ENCODE results near the gene EMP2. TPM values are rescaled to one million over a fixed set of nuclear protein-coding genes. Genes with fewer than 3 reads are reported as not detected.

EMP2 gene
- total RNA-seq, 4 donors from 2014 or later, result 34.7 to 53.5 (median 39.6) TPM

- no peak for TF ChIP-seq CTCF (IDR thresholded peaks at IDR 0.05; ENCODE audit: low read depth)
Observed at GRCh38 chr16:10534748-10535147, 45.6 kb downstream of the EMP2 start.

GRCh38 chr16:10531582-10531981 lies 48.8 kb downstream of the EMP2 start:
- TF ChIP-seq CTCF (IDR thresholded peaks at IDR 0.05; ENCODE audit: low read depth), result no peak

- TF ChIP-seq CTCF (IDR thresholded peaks at IDR 0.05; ENCODE audit: low read depth), result no peak
Observed at GRCh38 chr16:10530685-10531084, 49.7 kb downstream of the EMP2 start.

GRCh38 chr16:10529895-10530669 lies 50.3 kb downstream of the EMP2 start:
- no peak for TF ChIP-seq CTCF (IDR thresholded peaks at IDR 0.05; ENCODE audit: low read depth)

GRCh38 chr16:10528635-10529034 lies 51.8 kb downstream of the EMP2 start:
- TF ChIP-seq CTCF (IDR thresholded peaks at IDR 0.05; ENCODE audit: low read depth), result no peak

GRCh38 chr16:10526962-10527361 lies 53.4 kb downstream of the EMP2 start:
- no peak for TF ChIP-seq CTCF (IDR thresholded peaks at IDR 0.05; ENCODE audit: low read depth)

- no peak for TF ChIP-seq CTCF (IDR thresholded peaks at IDR 0.05; ENCODE audit: low read depth)
Observed at GRCh38 chr16:10525214-10525825, 55.1 kb downstream of the EMP2 start.

Measured in subcutaneous adipose tissue (tissue), 4 donors.